HL-60 (cell line): ENCODE measurements around the gene IFNGR1.
"Not testable (repeated sequence)": the region's sequence is repeated elsewhere in the genome, so short reads cannot be mapped to it uniquely, and the experiment has no call there.

ENCODE experiments used
- DNase-seq, 2 experiments: peaks; one replicate each; pipeline ENCODE4 v3.0.0-alpha.2; 2010 to 2020; ENCODE audit warnings: low read depth in 1 of 2, low spot score in 1 of 2
- H3K27ac ChIP-seq: fragments of 250-450 bp; sonication (Bioruptor Pico); replicated peaks from 2 replicates; pipeline ENCODE4 v1.5.1; 2020; ENCODE audit warnings: mild to moderate bottlenecking, moderate library complexity
- H3K27me3 ChIP-seq: fragments of 250-450 bp; sonication (Bioruptor Pico); 2 replicates; pipeline ENCODE4 v1.5.1; 2021; ENCODE audit warnings: mild to moderate bottlenecking, moderate library complexity; ENCODE audit not compliant: insufficient read depth, poor library complexity, severe bottlenecking
- H3K4me3 ChIP-seq: replicated peaks from 2 replicates; pipeline ENCODE4 v1.5.1; 2011; ENCODE audit warnings: mild to moderate bottlenecking, control low read depth, low read length; ENCODE audit not compliant: insufficient read depth
- GABPA ChIP-seq: IDR thresholded peaks from 2 replicates; pipeline ENCODE4 v1.6.1; 2012; ENCODE audit warnings: low read depth
- POLR2AphosphoS5 ChIP-seq: IDR thresholded peaks from 2 replicates; pipeline ENCODE4 v1.6.1; 2012; ENCODE audit warnings: low read depth
- SPI1 ChIP-seq: IDR thresholded peaks from 2 replicates; pipeline ENCODE4 v1.6.1; 2012; ENCODE audit warnings: low read depth, mild to moderate bottlenecking, borderline replicate concordance
- TF ChIP-seq, protein P1 (sequence below): IDR thresholded peaks from 2 replicates; pipeline ENCODE4 v1.6.1; 2012; ENCODE audit warnings: low read depth; ENCODE audit not compliant: insufficient replicate concordance
- TF ChIP-seq, protein P2 (sequence below): IDR thresholded peaks from one replicate; pipeline ENCODE4 v1.5.1; 2011; ENCODE audit warnings: low read length, control low read depth, inconsistent platforms; ENCODE audit not compliant: insufficient read depth

IFNGR1 gene

DNA sequence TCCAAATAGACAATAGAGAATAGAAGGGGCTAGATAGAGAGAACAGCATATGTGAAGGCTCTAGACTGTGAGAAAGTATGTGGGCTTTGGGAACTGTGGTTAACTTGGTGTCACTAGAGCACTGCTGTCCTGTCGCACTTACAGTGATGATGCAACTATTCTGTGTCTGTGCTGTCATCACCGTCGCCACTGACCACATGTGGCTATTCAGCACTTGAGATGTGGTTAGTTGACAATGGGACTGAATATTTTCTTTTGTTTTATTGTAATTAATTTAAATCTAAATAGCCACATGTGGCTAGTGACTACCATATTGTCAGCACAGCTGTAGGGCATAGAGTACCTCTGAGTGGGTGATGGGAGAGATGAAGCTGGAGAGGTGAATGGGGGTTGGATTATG lies 39.0 kb upstream of the IFNGR1 start:
- Histone ChIP-seq H3K27ac (no peak overlapping the region), H3K27me3 (no peaks in the 10 kb centered on the region), H3K4me3 (no peak overlapping the region)
- TF ChIP-seq, protein P1, sequence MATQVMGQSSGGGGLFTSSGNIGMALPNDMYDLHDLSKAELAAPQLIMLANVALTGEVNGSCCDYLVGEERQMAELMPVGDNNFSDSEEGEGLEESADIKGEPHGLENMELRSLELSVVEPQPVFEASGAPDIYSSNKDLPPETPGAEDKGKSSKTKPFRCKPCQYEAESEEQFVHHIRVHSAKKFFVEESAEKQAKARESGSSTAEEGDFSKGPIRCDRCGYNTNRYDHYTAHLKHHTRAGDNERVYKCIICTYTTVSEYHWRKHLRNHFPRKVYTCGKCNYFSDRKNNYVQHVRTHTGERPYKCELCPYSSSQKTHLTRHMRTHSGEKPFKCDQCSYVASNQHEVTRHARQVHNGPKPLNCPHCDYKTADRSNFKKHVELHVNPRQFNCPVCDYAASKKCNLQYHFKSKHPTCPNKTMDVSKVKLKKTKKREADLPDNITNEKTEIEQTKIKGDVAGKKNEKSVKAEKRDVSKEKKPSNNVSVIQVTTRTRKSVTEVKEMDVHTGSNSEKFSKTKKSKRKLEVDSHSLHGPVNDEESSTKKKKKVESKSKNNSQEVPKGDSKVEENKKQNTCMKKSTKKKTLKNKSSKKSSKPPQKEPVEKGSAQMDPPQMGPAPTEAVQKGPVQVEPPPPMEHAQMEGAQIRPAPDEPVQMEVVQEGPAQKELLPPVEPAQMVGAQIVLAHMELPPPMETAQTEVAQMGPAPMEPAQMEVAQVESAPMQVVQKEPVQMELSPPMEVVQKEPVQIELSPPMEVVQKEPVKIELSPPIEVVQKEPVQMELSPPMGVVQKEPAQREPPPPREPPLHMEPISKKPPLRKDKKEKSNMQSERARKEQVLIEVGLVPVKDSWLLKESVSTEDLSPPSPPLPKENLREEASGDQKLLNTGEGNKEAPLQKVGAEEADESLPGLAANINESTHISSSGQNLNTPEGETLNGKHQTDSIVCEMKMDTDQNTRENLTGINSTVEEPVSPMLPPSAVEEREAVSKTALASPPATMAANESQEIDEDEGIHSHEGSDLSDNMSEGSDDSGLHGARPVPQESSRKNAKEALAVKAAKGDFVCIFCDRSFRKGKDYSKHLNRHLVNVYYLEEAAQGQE: no peak
- TF ChIP-seq SPI1 (no peak), GABPA (no peak), POLR2AphosphoS5 (peak; percentile 38; the same call in 1 of the 2 replicates)
- TF ChIP-seq, protein P2, sequence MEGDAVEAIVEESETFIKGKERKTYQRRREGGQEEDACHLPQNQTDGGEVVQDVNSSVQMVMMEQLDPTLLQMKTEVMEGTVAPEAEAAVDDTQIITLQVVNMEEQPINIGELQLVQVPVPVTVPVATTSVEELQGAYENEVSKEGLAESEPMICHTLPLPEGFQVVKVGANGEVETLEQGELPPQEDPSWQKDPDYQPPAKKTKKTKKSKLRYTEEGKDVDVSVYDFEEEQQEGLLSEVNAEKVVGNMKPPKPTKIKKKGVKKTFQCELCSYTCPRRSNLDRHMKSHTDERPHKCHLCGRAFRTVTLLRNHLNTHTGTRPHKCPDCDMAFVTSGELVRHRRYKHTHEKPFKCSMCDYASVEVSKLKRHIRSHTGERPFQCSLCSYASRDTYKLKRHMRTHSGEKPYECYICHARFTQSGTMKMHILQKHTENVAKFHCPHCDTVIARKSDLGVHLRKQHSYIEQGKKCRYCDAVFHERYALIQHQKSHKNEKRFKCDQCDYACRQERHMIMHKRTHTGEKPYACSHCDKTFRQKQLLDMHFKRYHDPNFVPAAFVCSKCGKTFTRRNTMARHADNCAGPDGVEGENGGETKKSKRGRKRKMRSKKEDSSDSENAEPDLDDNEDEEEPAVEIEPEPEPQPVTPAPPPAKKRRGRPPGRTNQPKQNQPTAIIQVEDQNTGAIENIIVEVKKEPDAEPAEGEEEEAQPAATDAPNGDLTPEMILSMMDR: no peak
- DNase-seq: peak; percentile 63 to 67

DNA sequence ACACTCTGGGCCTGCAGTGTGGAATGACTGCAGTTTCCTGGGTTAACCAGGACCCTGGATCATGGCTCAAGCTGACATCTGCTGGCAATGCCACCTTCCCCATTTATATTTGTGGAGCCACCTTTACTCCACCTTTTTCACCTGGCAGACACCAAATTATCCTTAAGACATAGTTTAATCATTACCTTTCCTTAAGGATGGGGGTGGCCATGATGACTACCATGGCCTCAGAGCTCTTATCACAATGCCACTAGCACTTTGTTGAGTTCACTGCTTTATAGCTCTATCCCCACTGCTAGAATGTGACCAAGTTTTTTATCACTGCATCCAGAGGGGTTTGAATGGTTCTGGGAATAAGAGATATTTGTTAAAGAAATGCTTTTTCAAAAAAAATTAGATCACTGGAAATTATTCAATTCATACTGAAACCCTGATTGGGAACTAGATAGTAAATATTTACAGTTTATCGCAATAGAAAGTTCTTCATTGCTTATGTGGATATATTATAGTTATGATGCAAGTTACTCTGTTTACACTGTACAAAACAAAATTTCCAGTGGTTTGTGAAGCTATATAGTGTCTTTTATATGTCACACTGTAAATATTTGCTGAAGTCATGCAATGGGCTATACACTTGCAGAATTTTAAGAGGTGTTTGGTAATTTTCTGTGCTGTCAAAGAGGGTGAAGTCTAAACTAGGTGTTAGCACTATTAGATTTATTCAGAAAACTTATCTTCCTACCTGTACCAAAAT lies 37.3 kb upstream of the IFNGR1 start:
- no peak overlapping the region for H3K4me3 ChIP-seq
- no peak overlapping the region for H3K27ac ChIP-seq
- no peak for TF ChIP-seq POLR2AphosphoS5
- TF ChIP-seq, protein P2: no peak
- TF ChIP-seq, protein P1: no peak
- TF ChIP-seq GABPA: no peak
- TF ChIP-seq SPI1: no peak
- no peak for DNase-seq
- H3K27me3 ChIP-seq: no peaks in the 10 kb centered on the region

DNA sequence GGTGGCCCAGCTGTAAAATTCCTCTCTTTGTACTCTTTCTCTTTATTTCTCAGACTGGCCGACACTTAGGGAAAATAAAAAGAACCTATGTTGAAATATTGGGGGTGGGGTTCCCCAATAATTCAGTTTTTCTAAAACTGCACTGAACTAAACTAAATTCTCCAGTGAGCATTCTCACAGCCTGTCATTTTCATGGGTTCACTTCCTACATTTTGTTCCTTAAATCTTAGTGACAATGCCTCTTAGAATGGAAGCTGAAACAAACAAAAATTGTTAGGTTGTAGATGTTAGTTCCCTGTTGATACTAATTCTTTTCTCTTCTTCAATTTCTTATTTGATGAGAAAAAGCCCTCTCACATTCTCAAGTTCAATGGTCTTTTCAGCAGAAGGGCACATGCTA lies 35.8 kb upstream of the IFNGR1 start:
- TF ChIP-seq, protein P2: no peak
- no peak for TF ChIP-seq POLR2AphosphoS5
- no peaks in the 10 kb centered on the region for H3K27me3 ChIP-seq
- no peak for DNase-seq
- no peak overlapping the region for H3K27ac ChIP-seq
- H3K4me3 ChIP-seq: no peak overlapping the region

DNA sequence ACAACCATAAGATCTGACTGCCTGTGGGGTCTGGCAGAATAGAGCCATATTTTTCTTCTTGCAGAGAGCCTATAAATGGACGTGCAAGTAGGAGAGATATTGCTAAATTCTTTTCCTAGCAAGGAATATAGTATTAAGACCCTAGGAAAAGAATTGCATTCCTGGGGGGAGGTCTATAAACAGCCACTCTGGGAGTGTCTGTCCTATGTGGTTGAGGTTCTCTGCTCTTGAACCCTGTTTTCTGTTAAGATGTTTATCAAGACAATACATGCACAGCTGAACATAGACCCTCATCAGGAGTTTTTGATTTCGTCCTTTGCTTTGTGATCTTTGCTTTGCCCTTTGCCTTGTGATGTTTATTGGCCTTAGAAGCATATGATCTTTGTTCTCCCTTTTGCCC lies 35.2 kb upstream of the IFNGR1 start:
- not testable (repeated sequence) for H3K27ac ChIP-seq, H3K27me3 ChIP-seq, H3K4me3 ChIP-seq, DNase-seq
